Measurements from ENCODE around the gene ANKS1B.
"Not testable (repeated sequence)": the region's sequence is repeated elsewhere in the genome, so short reads cannot be mapped to it uniquely, and the experiment has no call there.

ANKS1B gene

DNA sequence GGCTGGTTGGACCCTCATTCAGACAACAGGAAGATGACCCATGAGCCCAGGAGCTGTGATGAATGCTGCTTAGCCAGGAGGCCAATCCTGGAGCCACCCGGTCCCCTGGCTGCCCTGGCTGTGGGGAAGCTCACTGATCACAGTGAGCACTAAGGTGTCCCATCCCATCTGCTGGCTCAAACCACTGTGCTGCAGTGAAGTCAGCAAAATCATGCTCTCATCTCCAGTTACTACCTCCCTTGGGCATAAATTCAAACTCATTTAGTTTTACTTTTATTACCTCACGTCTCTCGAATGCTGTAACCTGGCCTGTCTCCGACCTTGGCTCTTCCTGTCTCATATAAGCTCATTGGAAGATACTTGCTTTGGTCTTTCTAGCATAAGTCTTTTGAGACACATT, 1227.3 kb downstream of the ANKS1B start:
- no peak for TF ChIP-seq BACH2 (CRISPR knock-in tag; IDR thresholded peaks at IDR 0.05; ENCODE audit: borderline replicate concordance)
- TF ChIP-seq, protein P1, sequence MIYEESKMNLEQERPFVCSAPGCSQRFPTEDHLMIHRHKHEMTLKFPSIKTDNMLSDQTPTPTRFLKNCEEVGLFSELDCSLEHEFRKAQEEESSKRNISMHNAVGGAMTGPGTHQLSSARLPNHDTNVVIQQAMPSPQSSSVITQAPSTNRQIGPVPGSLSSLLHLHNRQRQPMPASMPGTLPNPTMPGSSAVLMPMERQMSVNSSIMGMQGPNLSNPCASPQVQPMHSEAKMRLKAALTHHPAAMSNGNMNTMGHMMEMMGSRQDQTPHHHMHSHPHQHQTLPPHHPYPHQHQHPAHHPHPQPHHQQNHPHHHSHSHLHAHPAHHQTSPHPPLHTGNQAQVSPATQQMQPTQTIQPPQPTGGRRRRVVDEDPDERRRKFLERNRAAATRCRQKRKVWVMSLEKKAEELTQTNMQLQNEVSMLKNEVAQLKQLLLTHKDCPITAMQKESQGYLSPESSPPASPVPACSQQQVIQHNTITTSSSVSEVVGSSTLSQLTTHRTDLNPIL (CRISPR knock-in tag; IDR thresholded peaks at IDR 0.05; ENCODE audit: low read depth), result no peak
- no peak for TF ChIP-seq CSDC2 (CRISPR knock-in tag; IDR thresholded peaks at IDR 0.05)
- TF ChIP-seq, protein P2, sequence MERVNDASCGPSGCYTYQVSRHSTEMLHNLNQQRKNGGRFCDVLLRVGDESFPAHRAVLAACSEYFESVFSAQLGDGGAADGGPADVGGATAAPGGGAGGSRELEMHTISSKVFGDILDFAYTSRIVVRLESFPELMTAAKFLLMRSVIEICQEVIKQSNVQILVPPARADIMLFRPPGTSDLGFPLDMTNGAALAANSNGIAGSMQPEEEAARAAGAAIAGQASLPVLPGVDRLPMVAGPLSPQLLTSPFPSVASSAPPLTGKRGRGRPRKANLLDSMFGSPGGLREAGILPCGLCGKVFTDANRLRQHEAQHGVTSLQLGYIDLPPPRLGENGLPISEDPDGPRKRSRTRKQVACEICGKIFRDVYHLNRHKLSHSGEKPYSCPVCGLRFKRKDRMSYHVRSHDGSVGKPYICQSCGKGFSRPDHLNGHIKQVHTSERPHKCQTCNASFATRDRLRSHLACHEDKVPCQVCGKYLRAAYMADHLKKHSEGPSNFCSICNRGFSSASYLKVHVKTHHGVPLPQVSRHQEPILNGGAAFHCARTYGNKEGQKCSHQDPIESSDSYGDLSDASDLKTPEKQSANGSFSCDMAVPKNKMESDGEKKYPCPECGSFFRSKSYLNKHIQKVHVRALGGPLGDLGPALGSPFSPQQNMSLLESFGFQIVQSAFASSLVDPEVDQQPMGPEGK (CRISPR knock-in tag; IDR thresholded peaks at IDR 0.05; ENCODE audit: borderline replicate concordance), result no peak
- TF ChIP-seq RARB (CRISPR knock-in tag; IDR thresholded peaks at IDR 0.05), result no peak
- no peak for TF ChIP-seq ZFP3 (CRISPR knock-in tag; IDR thresholded peaks at IDR 0.05)
- TF ChIP-seq, protein P3, sequence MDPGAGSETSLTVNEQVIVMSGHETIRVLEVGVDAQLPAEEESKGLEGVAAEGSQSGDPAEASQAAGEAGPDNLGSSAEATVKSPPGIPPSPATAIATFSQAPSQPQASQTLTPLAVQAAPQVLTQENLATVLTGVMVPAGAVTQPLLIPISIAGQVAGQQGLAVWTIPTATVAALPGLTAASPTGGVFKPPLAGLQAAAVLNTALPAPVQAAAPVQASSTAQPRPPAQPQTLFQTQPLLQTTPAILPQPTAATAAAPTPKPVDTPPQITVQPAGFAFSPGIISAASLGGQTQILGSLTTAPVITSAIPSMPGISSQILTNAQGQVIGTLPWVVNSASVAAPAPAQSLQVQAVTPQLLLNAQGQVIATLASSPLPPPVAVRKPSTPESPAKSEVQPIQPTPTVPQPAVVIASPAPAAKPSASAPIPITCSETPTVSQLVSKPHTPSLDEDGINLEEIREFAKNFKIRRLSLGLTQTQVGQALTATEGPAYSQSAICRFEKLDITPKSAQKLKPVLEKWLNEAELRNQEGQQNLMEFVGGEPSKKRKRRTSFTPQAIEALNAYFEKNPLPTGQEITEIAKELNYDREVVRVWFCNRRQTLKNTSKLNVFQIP (CRISPR knock-in tag; IDR thresholded peaks at IDR 0.05; ENCODE audit: borderline replicate concordance, low read depth), result no peak
- no peak for TF ChIP-seq PPARA (CRISPR knock-in tag; IDR thresholded peaks at IDR 0.05; ENCODE audit: borderline replicate concordance)
- no peak for TF ChIP-seq ZFP30 (CRISPR knock-in tag; IDR thresholded peaks at IDR 0.05)
- TF ChIP-seq, protein P4, sequence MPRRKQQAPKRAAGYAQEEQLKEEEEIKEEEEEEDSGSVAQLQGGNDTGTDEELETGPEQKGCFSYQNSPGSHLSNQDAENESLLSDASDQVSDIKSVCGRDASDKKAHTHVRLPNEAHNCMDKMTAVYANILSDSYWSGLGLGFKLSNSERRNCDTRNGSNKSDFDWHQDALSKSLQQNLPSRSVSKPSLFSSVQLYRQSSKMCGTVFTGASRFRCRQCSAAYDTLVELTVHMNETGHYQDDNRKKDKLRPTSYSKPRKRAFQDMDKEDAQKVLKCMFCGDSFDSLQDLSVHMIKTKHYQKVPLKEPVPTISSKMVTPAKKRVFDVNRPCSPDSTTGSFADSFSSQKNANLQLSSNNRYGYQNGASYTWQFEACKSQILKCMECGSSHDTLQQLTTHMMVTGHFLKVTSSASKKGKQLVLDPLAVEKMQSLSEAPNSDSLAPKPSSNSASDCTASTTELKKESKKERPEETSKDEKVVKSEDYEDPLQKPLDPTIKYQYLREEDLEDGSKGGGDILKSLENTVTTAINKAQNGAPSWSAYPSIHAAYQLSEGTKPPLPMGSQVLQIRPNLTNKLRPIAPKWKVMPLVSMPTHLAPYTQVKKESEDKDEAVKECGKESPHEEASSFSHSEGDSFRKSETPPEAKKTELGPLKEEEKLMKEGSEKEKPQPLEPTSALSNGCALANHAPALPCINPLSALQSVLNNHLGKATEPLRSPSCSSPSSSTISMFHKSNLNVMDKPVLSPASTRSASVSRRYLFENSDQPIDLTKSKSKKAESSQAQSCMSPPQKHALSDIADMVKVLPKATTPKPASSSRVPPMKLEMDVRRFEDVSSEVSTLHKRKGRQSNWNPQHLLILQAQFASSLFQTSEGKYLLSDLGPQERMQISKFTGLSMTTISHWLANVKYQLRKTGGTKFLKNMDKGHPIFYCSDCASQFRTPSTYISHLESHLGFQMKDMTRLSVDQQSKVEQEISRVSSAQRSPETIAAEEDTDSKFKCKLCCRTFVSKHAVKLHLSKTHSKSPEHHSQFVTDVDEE (CRISPR knock-in tag; IDR thresholded peaks at IDR 0.05), result no peak
- TF ChIP-seq TCF4 (CRISPR knock-in tag; IDR thresholded peaks at IDR 0.05; ENCODE audit: borderline replicate concordance), result no peak
- TF ChIP-seq ZNF8 (CRISPR knock-in tag; IDR thresholded peaks at IDR 0.05), result no peak
- no peak for TF ChIP-seq TOX (CRISPR knock-in tag; IDR thresholded peaks at IDR 0.05; ENCODE audit: borderline replicate concordance)
- no peak for TF ChIP-seq ZNF70 (CRISPR knock-in tag; IDR thresholded peaks at IDR 0.05)
- no peak for TF ChIP-seq SNAI2 (CRISPR knock-in tag; IDR thresholded peaks at IDR 0.05)
- TF ChIP-seq, protein P5, sequence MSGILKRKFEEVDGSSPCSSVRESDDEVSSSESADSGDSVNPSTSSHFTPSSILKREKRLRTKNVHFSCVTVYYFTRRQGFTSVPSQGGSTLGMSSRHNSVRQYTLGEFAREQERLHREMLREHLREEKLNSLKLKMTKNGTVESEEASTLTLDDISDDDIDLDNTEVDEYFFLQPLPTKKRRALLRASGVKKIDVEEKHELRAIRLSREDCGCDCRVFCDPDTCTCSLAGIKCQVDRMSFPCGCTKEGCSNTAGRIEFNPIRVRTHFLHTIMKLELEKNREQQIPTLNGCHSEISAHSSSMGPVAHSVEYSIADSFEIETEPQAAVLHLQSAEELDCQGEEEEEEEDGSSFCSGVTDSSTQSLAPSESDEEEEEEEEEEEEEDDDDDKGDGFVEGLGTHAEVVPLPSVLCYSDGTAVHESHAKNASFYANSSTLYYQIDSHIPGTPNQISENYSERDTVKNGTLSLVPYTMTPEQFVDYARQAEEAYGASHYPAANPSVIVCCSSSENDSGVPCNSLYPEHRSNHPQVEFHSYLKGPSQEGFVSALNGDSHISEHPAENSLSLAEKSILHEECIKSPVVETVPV (CRISPR knock-in tag; IDR thresholded peaks at IDR 0.05), result no peak
- no peak for TF ChIP-seq ARNTL (CRISPR knock-in tag; IDR thresholded peaks at IDR 0.05; ENCODE audit: borderline replicate concordance, low read depth)
- no peak for TF ChIP-seq ZNF565 (CRISPR knock-in tag; conservative IDR thresholded peaks at IDR 0.05; ENCODE audit: low read depth)
- no peak for TF ChIP-seq ESRRG (CRISPR knock-in tag; IDR thresholded peaks at IDR 0.05)
- no peak for TF ChIP-seq GLIS3 (CRISPR knock-in tag; IDR thresholded peaks at IDR 0.05)
- no peak for ATAC-seq

DNA sequence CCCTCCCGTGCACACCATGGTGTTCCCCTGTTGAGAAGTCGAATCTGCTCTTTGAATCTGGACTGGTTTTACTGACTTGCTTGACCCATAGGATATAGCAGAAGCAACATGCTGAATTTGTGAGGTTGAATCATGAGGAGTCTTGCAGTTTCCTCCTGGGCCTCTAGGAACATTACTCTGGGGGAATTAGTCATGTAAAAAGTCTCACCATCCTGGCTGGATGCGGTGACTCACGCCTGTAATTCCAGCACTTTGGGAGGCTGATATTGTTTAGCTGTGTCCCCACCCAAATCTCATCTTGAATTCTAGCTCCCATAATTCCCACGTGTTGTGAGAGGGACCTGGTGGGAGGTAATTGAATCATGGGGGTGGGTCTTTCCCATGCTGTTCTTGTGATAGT, 1228.9 kb downstream of the ANKS1B start:
- not testable (repeated sequence) for ATAC-seq

DNA sequence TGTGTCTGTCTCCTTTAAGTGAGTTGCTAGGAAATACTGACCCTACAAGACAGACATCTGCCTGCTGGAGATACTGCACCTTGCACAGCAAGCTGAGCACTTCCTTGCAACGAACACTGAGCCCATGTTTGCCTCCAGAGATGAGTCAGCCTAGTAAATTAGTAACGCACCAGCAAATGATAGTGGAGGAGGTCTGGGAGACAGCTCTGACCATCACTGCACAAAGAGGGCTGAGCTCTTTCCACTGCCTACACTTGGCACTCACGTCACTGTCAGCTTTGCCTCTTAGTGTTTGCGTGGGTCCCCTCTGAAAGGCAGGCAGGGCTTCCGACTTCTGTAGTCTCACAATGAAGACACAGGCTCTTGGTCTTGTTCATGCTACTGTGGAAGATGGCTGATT, 1230.6 kb downstream of the ANKS1B start:
- ATAC-seq, result peak; percentile 83
- TF ChIP-seq, protein P5 (CRISPR knock-in tag; IDR thresholded peaks at IDR 0.05), result no peak
- TF ChIP-seq ZNF70 (CRISPR knock-in tag; IDR thresholded peaks at IDR 0.05), result no peak
- TF ChIP-seq SNAI2 (CRISPR knock-in tag; IDR thresholded peaks at IDR 0.05), result no peak
- no peak for TF ChIP-seq TOX (CRISPR knock-in tag; IDR thresholded peaks at IDR 0.05; ENCODE audit: borderline replicate concordance)
- TF ChIP-seq, protein P2 (CRISPR knock-in tag; IDR thresholded peaks at IDR 0.05; ENCODE audit: borderline replicate concordance), result no peak
- no peak for TF ChIP-seq PPARA (CRISPR knock-in tag; IDR thresholded peaks at IDR 0.05; ENCODE audit: borderline replicate concordance)
- TF ChIP-seq GLIS3 (CRISPR knock-in tag; IDR thresholded peaks at IDR 0.05), result no peak
- TF ChIP-seq ZFP3 (CRISPR knock-in tag; IDR thresholded peaks at IDR 0.05), result no peak
- TF ChIP-seq, protein P3 (CRISPR knock-in tag; IDR thresholded peaks at IDR 0.05; ENCODE audit: borderline replicate concordance, low read depth), result no peak
- TF ChIP-seq ESRRG (CRISPR knock-in tag; IDR thresholded peaks at IDR 0.05), result no peak
- TF ChIP-seq RARB (CRISPR knock-in tag; IDR thresholded peaks at IDR 0.05), result no peak
- no peak for TF ChIP-seq OSR1 (CRISPR knock-in tag; IDR thresholded peaks at IDR 0.05)
- no peak for TF ChIP-seq ZNF8 (CRISPR knock-in tag; IDR thresholded peaks at IDR 0.05)
- TF ChIP-seq, protein P1 (CRISPR knock-in tag; IDR thresholded peaks at IDR 0.05; ENCODE audit: low read depth), result no peak
